GM18498 (cell line): ENCODE results near the gene NOXO1.
"Not testable (repeated sequence)": the region's sequence is repeated elsewhere in the genome, so short reads cannot be mapped to it uniquely, and the experiment has no call there.

Experiments
- ATAC-seq: cut with Tn5 transposase; IDR thresholded peaks from one replicate; pipeline ENCODE4 v1.9.1; 2021; ENCODE audit warnings: mild to moderate bottlenecking, moderate library complexity; ENCODE audit not compliant: unreplicated experiment

NOXO1 gene

DNA sequence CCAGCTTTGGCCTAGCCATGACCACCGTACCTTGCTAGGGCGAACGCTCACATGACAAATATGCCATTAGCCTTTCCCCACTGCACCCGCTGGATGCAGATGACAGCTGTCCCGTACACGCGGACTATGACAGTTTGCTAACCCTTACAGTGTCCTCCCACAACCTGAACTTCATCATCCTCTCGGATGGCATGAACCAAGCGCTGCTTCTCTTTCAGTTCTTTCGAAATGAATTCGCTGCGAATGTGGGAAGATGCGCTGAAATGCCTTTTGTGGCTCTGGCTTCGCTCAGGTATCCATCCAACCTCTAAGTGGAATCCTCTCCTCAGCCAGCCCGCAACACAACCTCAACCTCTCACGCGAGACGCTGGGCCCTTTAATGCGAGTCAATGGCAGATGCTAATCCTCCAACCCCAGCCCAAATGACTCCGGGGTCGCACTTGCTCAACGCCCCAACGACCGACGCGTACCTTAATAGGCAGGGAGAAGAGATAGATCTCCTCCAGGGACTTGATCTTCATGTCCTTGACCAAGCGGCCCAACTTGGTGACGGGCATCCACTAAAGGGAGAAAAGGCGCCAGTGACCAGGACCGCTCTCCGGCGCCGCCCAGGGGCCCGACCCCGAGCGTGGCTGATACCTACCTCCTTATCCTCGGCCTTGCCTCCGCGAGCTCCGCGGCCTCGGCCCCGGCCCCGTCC, 17.3 kb downstream of the NOXO1 start:
- ATAC-seq: peak; percentile 14

GRCh38 chr16:1962161-1963153, 18.8 kb downstream of the NOXO1 start:
- not testable (repeated sequence) for ATAC-seq

DNA sequence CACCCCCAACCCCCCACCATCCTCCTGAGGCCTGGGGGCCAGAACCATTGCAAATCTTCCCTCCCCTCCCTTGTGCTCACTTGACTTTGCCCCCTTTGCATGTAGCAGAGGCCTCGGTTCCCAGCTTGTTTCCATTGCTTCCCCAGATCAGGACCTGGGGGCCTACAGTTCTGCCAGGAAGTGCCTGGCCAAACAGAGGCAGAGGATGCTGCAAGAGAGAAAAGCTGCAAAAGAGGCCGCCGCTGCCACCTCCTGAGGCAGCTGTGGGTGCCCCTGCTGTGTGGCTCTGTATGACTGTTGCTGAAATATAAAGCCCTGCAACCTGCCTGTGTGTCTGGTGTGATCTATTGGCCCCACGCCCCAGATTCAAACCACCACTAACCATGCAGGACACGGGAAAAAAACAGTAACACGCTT, 19.6 kb downstream of the NOXO1 start:
- no peak for ATAC-seq

DNA sequence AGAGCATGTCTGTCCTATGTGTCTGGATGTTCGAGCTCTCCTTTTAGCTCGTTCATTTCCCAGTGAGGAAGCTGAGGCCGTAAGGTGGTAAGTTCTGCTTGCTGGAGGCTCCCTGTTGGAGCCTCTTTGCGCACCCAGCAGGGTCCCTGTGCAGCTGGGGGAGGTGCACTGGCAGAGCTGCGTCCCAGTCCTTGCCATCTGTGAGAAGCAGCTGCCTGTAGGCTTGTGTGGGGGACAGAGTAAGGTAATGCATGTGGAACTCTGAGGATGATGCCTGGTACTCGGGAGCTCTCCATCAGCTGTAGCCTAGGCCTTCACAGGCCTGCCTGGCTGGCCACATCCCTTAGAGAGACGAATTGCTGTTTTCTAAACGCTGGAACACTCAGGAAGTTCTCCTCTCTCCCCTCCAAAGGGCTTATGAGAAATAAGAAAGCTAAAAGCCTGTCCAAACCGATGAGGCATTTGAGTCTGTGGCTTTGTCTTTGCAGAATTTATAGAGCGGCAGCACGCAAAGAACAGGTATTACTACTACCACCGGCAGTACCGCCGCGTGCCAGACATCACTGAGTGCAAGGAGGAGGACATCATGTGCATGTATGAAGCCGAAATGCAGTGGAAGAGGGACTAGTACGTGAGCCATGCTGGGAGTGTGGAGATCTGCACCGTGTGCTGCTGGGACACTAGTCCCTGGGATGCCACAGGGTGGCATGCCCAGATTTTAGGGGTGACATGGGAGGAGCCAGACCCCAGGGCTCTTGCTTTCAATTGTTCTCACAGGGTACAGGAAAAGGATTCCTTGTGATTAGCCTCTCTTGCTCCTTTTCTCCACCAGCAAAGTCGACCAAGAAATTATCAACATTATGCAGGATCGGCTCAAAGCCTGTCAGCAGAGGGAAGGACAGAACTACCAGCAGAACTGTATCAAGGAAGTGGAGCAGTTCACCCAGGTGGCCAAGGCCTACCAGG, 20.3 kb downstream of the NOXO1 start:
- no peak for ATAC-seq

DNA sequence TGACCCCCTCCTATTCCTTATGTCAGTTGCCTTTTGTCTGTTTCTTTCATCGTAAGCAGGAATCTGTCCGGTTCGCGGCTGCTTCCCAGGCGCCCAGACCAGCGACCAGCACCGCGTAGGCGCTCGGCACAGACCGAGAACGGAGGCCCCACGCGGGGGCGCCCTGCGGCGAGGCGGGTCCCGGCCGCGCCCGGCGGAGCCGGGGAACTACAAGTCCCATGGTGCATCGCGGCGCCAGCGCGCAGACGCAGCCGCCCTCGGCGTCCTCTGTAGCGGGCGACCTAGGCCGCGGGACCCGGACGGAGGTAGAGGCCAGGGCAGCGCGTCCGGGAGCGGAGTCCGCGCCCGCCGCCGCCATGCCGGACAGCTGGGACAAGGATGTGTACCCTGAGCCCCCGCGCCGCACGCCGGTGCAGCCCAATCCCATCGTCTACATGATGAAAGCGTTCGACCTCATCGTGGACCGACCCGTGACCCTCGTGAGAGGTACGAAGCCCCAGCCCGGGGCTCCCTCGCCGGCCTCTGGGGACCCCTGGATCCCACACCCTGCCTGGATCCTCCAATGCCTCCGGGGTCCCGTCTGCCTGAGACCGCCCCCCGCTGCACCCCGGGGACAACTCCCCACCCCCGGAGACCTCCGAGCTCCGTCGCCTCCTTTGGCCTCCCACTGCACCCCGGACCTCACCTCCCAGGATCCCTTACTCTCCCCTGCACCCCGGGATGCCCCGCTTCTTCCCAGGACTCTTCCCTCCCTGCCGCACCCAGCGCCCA, 21.8 kb downstream of the NOXO1 start, which contains the start of gene NDUFB10:
TSS of gene NDUFB10 (plus strand) at position 270 of the 771 bp plus-strand sequence. CDS start at position 357, 87 bp downstream.
- peak; percentile 67 for ATAC-seq

GRCh38 chr16:1958715-1959268, 22.5 kb downstream of the NOXO1 start:
- ATAC-seq: no peak

GRCh38 chr16:1958143-1958491, 23.2 kb downstream of the NOXO1 start:
- not testable (repeated sequence) for ATAC-seq

DNA sequence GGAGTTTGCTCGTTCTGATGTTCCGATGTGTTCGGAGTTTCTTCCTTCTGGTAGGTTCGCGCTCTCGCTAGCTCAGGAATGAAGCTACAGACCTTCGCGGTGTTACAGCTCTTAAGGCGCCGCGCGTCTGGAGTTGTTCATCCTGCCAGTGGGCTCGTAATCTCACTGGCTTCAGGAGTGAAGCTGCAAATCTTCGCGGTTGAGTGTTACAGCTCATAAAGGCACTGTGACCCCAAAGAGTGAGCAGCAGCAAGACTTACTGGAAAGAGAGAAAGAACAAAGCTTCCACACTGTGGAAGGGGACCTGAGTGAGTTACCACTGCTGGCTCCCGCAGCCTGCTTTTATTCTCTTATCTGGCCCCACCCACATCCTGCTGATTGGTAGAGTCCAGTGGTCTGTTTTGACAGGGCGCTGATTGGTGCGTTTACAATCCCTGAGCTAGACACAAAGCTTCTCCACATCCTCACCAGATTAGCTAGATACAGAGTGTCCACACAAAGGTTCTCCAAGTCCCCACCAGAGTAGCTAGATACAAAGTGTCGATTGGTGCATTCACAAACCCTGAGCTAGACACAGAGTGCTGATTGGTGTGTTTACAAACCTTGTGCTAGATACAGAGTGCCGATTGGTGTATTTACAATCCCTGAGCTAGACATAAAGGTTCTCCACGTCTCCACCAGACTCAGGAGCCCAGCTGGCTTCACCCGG, 23.7 kb downstream of the NOXO1 start:
- not testable (repeated sequence) for ATAC-seq

DNA sequence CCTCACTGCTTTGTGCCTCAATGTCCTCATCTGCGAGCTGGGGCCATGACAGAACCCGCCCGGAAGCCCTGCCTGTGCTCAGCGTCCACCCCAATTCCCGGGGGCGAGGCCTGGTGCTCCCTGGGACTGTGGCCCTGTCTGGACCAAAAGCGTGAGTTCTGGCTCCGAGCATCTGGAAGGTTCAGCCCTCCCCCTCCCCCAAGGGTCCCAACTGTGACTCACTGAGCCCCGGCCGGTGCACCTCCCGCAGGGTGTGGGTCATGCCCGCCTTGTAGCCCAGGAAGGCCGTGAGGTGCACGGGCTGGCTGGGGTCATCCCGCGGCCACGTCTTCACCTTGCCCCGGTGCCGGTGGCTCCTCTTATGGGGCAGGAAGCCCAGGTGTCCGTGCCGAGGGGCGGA, 27.5 kb downstream of the NOXO1 start:
- no peak for ATAC-seq

GRCh38 chr16:1950559-1950958, 30.7 kb downstream of the NOXO1 start:
- ATAC-seq: no peak

GRCh38 chr16:1950047-1950446, 31.2 kb downstream of the NOXO1 start:
- ATAC-seq: no peak

- no peak for ATAC-seq
These were observed 31.8 kb downstream of the NOXO1 start for GRCh38 chr16:1949507-1949906.

DNA sequence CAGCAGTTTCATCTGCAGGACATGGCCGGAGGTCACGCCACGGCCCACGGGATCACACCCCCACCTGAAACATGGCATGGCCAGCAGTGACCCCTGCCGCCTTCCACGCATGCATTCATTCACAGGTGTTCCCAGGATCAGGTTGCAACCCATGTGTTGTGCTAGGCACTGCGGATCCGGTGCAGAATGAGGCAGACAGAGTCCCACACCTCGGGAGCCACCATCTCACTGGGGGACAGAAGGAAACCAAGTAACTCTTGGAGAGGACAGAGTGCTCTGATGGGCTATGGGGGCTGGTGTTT, 33.9 kb downstream of the NOXO1 start:
- ATAC-seq: no peak

DNA sequence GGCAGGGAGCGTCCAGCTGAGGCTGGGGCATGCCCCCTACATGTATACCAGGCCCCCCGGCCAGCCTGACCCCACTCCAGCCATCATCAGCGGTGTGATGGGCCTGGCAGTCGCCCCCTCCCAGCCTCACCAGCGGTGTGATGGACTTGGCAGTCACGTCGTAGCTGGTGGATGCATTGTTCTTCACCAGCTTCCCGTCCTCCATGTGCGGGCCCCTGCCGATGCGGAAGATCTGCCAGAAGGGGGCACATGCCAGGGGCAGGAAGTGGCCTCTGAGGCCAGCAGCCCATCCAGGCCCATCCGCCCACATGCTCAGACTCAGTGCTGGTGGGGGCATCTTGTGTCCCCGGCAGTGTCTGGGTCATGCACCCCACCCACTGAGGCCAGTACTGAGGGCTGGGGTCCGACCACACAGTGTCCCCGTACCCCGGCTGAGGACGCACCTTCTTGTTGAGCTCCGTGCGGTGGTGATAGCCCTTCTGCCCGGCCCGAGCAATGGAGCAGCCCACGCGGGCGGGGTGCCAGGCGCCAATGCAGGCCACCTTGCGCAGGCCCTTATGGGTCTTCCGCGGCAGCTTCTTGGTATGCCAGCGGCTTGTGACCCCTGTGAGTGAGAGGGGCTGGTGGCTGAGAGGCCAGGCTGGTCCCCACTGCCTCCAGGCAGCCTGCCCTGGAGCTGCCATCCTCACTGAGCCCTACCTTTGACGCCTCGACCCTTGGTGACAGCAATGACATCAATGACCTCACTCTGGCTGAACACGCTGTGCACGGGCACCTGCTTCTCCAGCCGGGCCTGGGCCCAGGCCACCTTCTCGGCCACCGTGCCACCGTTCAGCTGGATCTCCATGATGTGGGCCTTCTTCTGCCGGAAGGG, 34.5 kb downstream of the NOXO1 start:
- no peak for ATAC-seq

DNA sequence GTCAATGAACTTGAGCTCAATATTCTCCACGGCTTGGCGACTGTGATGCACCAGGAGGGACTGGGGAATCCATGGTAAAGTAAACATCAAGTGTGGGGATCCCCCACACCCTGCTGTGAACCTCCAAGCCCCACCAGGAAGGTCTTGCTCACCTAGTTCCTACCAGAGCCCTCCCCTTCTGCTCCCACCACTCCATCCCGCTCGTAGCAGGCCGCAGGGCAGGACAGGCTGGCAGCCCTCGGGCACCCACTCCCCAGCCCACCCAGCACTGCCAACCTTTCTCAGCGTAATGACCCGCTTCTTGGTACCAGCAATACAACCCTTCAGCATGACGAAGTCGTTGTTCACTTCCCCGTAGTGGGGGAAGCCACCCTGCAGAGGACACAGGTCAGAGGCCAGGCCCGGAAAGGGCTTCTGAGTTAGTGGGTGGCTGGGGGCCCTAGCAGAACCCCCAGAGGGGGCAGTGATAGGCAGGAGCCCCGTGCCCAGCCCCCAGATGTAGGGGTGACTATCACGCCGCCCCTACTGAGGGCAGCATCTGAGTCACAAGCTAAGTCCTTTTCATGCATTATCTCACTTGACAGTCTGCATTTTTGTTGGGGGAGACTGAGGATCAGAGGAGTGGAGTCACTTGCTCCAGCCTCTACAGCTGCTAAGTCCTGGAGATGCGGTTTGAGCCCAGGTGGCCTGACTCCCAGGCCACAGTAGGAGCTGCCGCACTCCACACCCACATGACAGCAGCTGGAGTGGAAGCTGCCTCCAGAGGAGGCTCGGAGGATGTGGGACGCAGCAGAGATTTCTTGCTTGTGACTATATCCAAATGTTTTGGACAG, 35.5 kb downstream of the NOXO1 start:
- no peak for ATAC-seq

DNA sequence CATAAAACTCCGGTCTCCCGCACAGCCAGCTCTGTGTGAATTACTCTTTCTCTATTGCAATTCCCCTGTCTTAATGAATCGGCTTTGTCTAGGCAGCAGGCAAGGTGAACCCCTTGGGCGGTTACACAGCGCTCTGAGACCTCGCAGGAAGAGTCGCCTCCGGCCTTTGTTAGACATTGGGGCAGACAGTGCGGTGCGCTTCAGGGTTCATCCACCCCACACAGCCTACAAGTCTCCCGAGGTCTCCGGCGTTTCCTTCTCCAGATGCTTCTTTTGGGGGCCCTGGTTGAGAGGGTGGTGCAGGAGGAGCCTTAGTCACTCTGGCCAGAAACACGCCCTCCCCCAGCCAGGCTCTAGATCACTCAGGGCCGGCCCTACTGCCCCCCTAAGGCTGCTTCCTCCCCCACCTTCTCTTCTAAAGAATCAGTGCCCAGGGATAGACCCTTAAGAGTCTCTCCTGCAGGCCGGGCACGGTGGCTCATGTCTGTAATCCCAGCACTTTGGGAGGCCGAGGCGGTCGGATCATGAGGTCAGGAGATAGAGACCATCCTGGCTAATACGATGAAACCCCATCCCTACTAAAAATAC, 36.6 kb downstream of the NOXO1 start:
- ATAC-seq: no peak
